ENCODE data around the gene TMEM220.

- TF ChIP-seq CTCF (IDR thresholded peaks at IDR 0.05) (no peak), EZH2 (IDR thresholded peaks at IDR 0.05) (no peak)
Observed at GRCh38 chr17:10735251-10735650, 5.4 kb upstream of the TMEM220 start.
